Heart left ventricle (tissue), 13 donors: ENCODE measurements around the gene TMEM47.

Source experiments
- POLR2A ChIP-seq, 2 donors: fragments of 450-650 bp; IDR thresholded peaks; one replicate each; pipeline ENCODE4 v1.6.1; 2017; ENCODE audit warnings: antibody characterized with exemption in 2 of 2, mild to moderate bottlenecking in 2 of 2, moderate library complexity in 2 of 2
- TF ChIP-seq, protein P1 (sequence below), 12 donors: fragments of 200-600 bp; sonication (generic) in 4 of 12; IDR thresholded peaks; one replicate each; pipeline versions ENCODE4 v1.5.0 to v1.8.0; 2018 to 2022; ENCODE audit warnings: antibody characterized with exemption in 12 of 12, mild to moderate bottlenecking in 5 of 12
- donor health status: ischemic (EF 13 %, LVEDD 7.1; RV severe dilation, severe dysfunction).
- donor health status: DM: no; HTN: yes; CAD: no.
- donor health status: DM: no; HTN: no; CAD: no.
- donor health status: ischemic (EF 25% LVEDD 6.9; RV normal size, moderate dysfunction).
- donor health status: ischemic (EF 25% LVEDD 5.7; RV mildly dilated, moderate dysfunction).
- donor health status: ischemic (EF 35%, LVEDD 5.7; RV mildly dilated, moderate dysfunction).
- donor health status: nonischemic (EF 11% LVEDD 7.7; RV severe dilation, severe dysfunction).
- donor health status: DM: yes; HTN: yes; CAD: no.
- donor health status: PGD.
- donor health status: ischemic (EF 29% LVEDD 5.4; RV normal size, mild dysfunction).
- donor health status: nonischemic (EF 23%, LVEDD 6.1; RV moderate dilation, normal function).

- TF ChIP-seq, protein P1, sequence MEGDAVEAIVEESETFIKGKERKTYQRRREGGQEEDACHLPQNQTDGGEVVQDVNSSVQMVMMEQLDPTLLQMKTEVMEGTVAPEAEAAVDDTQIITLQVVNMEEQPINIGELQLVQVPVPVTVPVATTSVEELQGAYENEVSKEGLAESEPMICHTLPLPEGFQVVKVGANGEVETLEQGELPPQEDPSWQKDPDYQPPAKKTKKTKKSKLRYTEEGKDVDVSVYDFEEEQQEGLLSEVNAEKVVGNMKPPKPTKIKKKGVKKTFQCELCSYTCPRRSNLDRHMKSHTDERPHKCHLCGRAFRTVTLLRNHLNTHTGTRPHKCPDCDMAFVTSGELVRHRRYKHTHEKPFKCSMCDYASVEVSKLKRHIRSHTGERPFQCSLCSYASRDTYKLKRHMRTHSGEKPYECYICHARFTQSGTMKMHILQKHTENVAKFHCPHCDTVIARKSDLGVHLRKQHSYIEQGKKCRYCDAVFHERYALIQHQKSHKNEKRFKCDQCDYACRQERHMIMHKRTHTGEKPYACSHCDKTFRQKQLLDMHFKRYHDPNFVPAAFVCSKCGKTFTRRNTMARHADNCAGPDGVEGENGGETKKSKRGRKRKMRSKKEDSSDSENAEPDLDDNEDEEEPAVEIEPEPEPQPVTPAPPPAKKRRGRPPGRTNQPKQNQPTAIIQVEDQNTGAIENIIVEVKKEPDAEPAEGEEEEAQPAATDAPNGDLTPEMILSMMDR (IDR thresholded peaks at IDR 0.05) = no peak
- TF ChIP-seq POLR2A (IDR thresholded peaks at IDR 0.05) = no peak
Observed at GRCh38 chrX:34687095-34687494, 30.0 kb upstream of the TMEM47 start.
